Effector memory CD4-positive, alpha-beta T cell (primary cell): ENCODE results near the gene TCF23.
"Not testable (repeated sequence)": the region's sequence is repeated elsewhere in the genome, so short reads cannot be mapped to it uniquely, and the experiment has no call there.

Source experiments
- DNase-seq, 3 donors: peaks; one replicate each; pipeline ENCODE4 v3.0.0-alpha.2; 2020
- H3K27ac ChIP-seq: 2 replicates; pipeline ENCODE4 v1.7.0; 2013; ENCODE audit warnings: mild to moderate bottlenecking, low read length, moderate library complexity; ENCODE audit not compliant: insufficient read depth, poor library complexity, severe bottlenecking
- H3K27me3 ChIP-seq: replicated peaks from 2 replicates; pipeline ENCODE4 v1.7.0; 2013; ENCODE audit warnings: mild to moderate bottlenecking, low read length; ENCODE audit not compliant: insufficient read depth, control insufficient read depth, poor library complexity, severe bottlenecking
- H3K36me3 ChIP-seq: 2 replicates; pipeline ENCODE4 v1.7.0; 2013; ENCODE audit warnings: mild to moderate bottlenecking, low read length, moderate library complexity; ENCODE audit not compliant: control insufficient read depth, insufficient read depth
- H3K4me1 ChIP-seq: 2 replicates; pipeline ENCODE4 v1.7.0; 2013; ENCODE audit warnings: low read length, mild to moderate bottlenecking; ENCODE audit not compliant: control insufficient read depth, insufficient read depth, poor library complexity, severe bottlenecking
- H3K4me3 ChIP-seq: 2 replicates; pipeline ENCODE4 v1.7.0; 2013; ENCODE audit warnings: low read length, low read depth, mild to moderate bottlenecking; ENCODE audit not compliant: insufficient read depth, poor library complexity, severe bottlenecking
- H3K9me3 ChIP-seq: 2 replicates; pipeline ENCODE4 v1.7.0; 2013; ENCODE audit warnings: mild to moderate bottlenecking, low read length, moderate library complexity; ENCODE audit not compliant: control insufficient read depth
- total RNA-seq, 3 donors: gene quantifications; one replicate each; lab custom pipeline; 2026; lab: John Stamatoyannopoulos, UW

TCF23 gene
- total RNA-seq, result 0 reads per million in 3 donors

DNA sequence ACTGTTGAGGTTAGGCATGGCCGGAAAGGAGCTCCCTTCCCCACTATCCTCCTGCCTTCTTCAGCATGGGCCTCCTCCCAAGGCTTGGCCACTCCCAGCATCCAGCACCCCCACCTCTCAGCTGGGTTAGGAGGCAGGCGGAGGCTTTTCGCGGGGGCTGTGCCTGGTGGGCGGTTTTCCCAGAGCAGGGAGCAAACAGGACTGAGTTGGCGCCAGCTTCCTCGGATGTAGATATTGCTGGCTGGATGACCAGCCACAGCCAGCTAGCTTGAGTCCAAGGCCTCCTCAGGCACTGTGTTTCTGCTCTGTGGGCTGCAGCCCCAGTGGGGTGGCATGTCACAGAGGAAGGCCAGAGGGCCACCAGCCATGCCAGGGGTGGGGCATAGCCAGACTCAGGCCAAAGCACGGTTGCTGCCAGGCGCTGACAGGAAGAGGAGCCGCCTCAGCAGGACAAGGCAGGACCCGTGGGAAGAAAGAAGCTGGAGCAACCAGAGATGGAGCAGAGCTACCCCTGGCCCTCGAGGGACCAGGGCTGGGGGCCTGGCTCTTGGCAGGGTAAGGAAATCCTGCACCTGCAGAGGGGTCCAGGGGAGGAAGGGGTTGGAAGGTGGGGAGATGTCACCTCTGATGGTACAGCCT lies at the start of gene TCF23:
TSS of gene TCF23 (plus strand) at position 204 of the 639 bp plus-strand sequence. CDS start at position 334, 130 bp downstream.
- no peak within 1 kb of the TSS for H3K27ac ChIP-seq
- H3K9me3 ChIP-seq, result no peaks in the 10 kb centered on the region
- H3K4me3 ChIP-seq, result no peak within 1 kb of the TSS
- H3K36me3 ChIP-seq, result no peaks in the 10 kb centered on the region
- no peaks in the 10 kb centered on the region for H3K4me1 ChIP-seq
- H3K27me3 ChIP-seq, result peaks cover 3% of the 10 kb centered on the region
- no peak for DNase-seq

DNA sequence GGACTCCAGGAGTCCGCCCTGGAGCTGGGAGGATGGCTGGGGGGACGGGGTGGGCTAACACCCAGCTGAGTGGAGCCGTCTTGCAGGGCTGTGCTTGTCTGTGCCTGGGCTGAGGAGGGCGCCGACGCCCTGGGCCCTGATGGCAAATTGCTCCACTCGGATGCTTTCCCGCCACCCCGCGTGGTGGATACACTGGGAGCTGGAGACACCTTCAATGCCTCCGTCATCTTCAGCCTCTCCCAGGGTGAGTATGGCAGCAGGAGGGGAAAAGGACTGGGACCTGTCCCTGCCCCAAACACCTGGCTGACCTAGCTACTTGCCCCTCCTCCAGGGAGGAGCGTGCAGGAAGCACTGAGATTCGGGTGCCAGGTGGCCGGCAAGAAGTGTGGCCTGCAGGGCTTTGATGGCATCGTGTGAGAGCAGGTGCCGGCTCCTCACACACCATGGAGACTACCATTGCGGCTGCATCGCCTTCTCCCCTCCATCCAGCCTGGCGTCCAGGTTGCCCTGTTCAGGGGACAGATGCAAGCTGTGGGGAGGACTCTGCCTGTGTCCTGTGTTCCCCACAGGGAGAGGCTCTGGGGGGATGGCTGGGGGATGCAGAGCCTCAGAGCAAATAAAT lies 49.4 kb upstream of the TCF23 start:
- peaks cover 7% of the 10 kb centered on the region for H3K4me1 ChIP-seq
- no peak overlapping the region for H3K4me3 ChIP-seq
- no peak for DNase-seq
- no peaks in the 10 kb centered on the region for H3K9me3 ChIP-seq
- H3K27ac ChIP-seq, result no peak overlapping the region
- no peaks in the 10 kb centered on the region for H3K27me3 ChIP-seq
- H3K36me3 ChIP-seq, result no peaks in the 10 kb centered on the region

DNA sequence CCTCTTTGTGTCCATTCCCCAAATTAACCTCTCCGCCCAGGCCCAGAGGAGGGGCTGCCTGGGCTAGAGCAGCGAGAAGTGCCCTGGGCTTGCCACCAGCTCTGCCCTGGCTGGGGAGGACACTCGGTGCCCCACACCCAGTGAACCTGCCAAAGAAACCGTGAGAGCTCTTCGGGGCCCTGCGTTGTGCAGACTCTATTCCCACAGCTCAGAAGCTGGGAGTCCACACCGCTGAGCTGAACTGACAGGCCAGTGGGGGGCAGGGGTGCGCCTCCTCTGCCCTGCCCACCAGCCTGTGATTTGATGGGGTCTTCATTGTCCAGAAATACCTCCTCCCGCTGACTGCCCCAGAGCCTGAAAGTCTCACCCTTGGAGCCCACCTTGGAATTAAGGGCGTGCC lies 48.8 kb upstream of the TCF23 start:
- no peak for DNase-seq
- H3K9me3 ChIP-seq, result no peaks in the 10 kb centered on the region
- H3K4me3 ChIP-seq, result no peak overlapping the region
- H3K36me3 ChIP-seq, result no peaks in the 10 kb centered on the region
- H3K27me3 ChIP-seq, result no peaks in the 10 kb centered on the region
- H3K4me1 ChIP-seq, result peaks cover 7% of the 10 kb centered on the region
- no peak overlapping the region for H3K27ac ChIP-seq

DNA sequence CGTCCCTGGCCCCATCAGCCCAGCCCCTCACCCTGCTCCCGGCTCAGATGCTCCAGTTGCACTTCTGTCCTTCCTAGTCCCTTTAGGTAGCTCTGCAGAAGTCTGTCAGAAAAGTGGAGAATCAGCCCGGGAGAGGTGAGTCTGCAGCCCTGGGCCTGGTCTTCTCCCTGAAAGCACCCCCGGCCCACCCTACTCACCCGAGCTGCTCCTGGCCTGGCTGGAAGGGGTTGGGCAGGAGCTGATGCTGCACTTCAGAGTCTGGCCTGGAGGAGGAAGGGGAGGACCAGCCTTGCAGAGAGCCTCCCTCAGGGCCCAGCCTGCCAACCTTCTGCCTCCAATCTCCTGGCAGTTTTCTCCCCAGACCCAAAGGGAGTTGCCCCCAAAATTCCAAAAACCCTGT lies 46.5 kb upstream of the TCF23 start:
- Histone ChIP-seq H3K9me3 (no peaks in the 10 kb centered on the region), H3K27me3 (no peaks in the 10 kb centered on the region), H3K4me3 (no peak overlapping the region), H3K27ac (no peak overlapping the region), H3K36me3 (no peaks in the 10 kb centered on the region), H3K4me1 (no peaks in the 10 kb centered on the region)
- DNase-seq, result no peak

DNA sequence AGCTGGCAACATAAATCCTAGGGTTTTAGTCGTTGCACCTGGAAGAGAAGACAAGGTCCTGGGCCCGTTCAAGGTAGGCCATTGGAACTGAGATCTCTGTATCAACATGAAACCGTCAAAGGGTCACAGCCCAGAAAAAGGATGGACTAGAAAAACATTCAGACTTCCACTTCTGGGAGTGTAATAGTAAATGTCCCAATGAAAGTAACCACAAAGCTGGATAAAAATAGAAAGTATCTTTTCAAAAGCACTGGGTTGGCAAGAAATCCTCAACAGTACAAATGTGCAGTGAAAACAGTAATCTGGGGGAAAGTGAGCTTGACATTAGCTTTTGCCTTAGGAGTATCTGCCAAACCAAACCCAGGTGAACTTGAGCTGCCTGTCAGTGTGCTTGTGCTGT lies 42.8 kb upstream of the TCF23 start:
- no peaks in the 10 kb centered on the region for H3K9me3 ChIP-seq
- H3K4me3 ChIP-seq, result no peak overlapping the region
- H3K36me3 ChIP-seq, result no peaks in the 10 kb centered on the region
- DNase-seq, result no peak
- no peaks in the 10 kb centered on the region for H3K27me3 ChIP-seq
- H3K27ac ChIP-seq, result no peak overlapping the region
- H3K4me1 ChIP-seq, result no peaks in the 10 kb centered on the region

DNA sequence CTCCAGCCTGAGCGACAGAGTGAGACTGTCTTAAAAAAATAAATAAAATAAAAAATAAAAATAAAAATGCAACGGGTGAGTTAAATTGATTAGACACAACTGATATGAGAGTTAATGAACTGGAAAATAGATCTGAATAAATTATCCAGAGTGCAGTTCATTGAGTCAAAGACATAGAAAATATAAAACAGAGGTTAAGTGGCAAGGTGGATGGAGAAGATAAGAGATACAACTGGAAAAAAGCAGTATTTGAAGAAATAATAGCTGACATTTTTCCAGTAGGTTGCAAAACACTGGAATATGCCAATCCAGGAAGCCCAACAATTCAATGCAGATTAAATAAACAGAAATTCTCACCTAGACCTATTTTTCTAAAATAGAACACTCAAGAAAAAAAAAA lies 40.6 kb upstream of the TCF23 start:
- no peaks in the 10 kb centered on the region for H3K9me3 ChIP-seq
- no peak for DNase-seq
- no peaks in the 10 kb centered on the region for H3K36me3 ChIP-seq
- H3K27ac ChIP-seq, result no peak overlapping the region
- H3K4me1 ChIP-seq, result no peaks in the 10 kb centered on the region
- H3K27me3 ChIP-seq, result no peaks in the 10 kb centered on the region
- no peak overlapping the region for H3K4me3 ChIP-seq

DNA sequence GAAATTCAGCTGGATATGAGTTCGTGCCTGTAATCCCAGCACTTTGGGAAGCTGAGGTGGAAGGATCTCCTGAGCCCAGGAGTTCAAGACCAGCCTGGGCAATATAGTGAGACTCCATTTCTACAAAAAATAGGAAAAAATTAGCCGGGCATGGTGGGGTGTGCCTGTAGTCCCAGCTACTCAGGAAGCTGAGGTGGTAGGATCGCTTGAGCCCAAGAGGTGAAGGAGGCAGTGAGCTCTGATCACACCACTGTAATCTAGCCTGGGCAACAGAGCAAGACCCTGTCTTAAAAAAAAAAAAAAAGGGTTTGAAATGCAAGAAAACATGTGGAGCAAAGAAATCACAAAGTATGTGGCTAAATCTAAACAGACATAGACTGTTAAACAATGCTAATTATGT lies 39.7 kb upstream of the TCF23 start:
- H3K4me1 ChIP-seq, result no peaks in the 10 kb centered on the region
- H3K27me3 ChIP-seq, result no peaks in the 10 kb centered on the region
- DNase-seq, result no peak
- H3K9me3 ChIP-seq, result no peaks in the 10 kb centered on the region
- H3K27ac ChIP-seq, result no peak overlapping the region
- no peak overlapping the region for H3K4me3 ChIP-seq
- H3K36me3 ChIP-seq, result no peaks in the 10 kb centered on the region

DNA sequence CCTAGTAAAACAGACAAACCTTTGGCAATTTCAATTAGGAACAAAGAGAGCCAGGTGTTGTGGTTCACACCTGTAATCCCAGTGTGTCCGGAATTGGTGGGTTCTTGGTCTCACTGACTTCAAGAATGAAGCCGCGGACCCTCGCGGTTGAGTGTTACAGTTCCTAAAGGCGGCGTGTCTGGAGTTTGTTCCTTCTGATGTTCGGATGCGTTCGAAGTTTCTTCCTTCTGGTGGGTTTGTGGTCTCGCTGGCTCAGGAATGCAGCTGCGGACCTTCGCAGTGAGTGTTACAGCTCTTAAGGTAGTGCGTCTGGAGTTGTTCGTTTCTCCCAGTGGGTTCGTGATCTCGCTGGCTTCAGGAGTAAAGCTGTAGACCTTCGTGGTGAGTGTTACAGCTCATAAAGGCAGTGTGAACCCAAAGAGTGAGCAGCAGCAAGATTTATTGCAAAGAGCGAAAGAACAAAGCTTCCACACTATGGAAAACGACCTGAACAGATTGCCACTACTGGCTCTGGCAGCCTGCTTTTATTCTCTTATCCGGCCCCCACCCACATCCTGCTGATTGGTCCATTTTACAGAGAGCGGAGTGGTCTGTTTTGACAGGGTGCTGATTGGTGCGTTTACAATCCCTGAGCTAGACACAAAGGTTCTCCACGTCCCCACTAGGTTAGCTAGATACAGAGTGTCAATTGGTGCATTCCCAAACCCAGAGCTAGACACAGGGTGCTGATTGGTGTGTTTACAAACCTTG lies 38.0 kb upstream of the TCF23 start:
- H3K27ac ChIP-seq, H3K36me3 ChIP-seq, H3K27me3 ChIP-seq, DNase-seq, H3K4me1 ChIP-seq, H3K4me3 ChIP-seq, H3K9me3 ChIP-seq: not testable (repeated sequence)

DNA sequence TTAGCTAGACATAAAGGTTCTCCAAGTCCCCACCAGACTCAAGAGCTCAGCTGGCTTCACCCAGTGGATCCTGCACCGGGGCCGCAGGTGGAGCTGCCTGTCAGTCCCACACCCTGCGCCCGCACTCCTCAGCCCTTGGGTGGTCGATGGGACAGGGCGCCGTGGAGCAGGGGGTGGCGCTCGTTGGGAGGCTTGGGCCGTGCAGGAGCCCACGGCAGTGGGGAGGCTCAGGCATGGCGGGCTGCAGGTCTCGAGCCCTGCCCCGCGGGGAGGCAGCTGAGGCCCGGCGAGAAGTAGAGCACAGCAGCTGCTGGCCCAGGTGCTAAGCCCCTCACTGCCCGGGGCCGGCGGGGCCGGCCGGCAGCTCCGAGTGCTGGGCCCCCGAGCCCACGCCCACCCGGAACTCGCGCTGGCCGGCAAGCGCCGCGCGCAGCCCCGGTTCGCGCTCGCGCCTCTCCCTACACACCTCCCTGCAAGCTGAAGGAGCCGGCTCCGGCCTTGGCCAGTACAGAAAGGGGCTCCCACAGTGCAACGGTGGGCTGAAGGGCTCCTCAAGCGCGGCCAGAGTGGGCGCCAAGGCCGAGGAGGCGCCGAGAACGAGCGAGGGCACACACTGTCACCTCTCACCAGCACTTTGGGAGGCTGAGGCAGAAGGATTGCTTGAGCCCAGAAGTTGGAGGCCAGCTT lies 37.3 kb upstream of the TCF23 start:
- not testable (repeated sequence) for H3K27me3 ChIP-seq, H3K4me1 ChIP-seq

DNA sequence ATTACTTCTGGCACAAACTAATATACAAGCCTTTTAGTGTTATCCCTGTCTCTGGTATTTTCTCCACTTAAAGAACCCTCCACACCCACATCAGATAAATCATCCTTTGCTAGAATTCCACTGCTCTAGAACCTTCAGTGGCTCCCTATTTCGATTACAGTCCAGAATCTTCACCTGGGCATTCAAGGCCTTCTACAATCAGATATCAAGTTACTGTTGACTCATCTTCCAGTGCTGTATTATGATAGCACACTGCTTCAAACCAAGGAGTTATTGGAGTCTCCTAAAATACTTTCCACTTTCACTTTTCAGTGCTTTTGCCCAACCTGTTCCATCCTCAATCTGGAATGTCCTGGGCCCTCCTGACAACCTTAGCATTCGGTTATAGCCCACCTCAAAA lies 33.3 kb upstream of the TCF23 start:
- Histone ChIP-seq H3K27me3 (peaks cover 19% of the 10 kb centered on the region), H3K4me1 (peaks cover 8% of the 10 kb centered on the region), H3K9me3 (no peaks in the 10 kb centered on the region), H3K36me3 (no peaks in the 10 kb centered on the region), H3K27ac (no peak overlapping the region), H3K4me3 (no peak overlapping the region)
- DNase-seq, result no peak

More for the DNA sequence above, 37.3 kb upstream of the TCF23 start:
- H3K27ac ChIP-seq, H3K9me3 ChIP-seq, DNase-seq, H3K4me3 ChIP-seq, H3K36me3 ChIP-seq: not testable (repeated sequence)
